WTC11 (cell line): ENCODE results near the gene ZFP91. TPM values are rescaled to one million over a fixed set of nuclear protein-coding genes. Genes with fewer than 3 reads are reported as not detected.
A peak's percentile ranks its signal among the peaks of the same experiment; 100 is the strongest.
"Not testable (repeated sequence)": the region's sequence is repeated elsewhere in the genome, so short reads cannot be mapped to it uniquely, and the experiment has no call there.

ENCODE experiments used
- ATAC-seq: fragments of 200-7000 bp; cut with Tn5 transposase; 2 replicates; pipeline ENCODE4 v1.10.0; 2021; ENCODE audit warnings: mild to moderate bottlenecking, moderate library complexity
- CTCF ChIA-PET: fragments of 300-600 bp; sonication (Branson Sonifier 250); formaldehyde crosslinking; loops from one replicate; lab custom pipeline; 2021; ENCODE audit warnings: antibody characterized with exemption; lab: Charles Lee
- POLR2A ChIA-PET: fragments of 350-600 bp; sonication (Branson Sonifier 250); formaldehyde crosslinking; loops from one replicate; lab custom pipeline; 2021; ENCODE audit warnings: antibody characterized with exemption; lab: Charles Lee
- DNase-seq: peaks from one replicate; pipeline ENCODE4 v3.0.0; 2021; ENCODE audit warnings: low spot score
- H3K27ac Mint-ChIP-seq: 2 replicates; pipeline ENCODE4 v1.8.0; 2021; ENCODE audit warnings: mixed read lengths
- H3K27me3 Mint-ChIP-seq: 2 replicates; pipeline ENCODE4 v1.8.0; 2021; ENCODE audit warnings: low read depth, mild to moderate bottlenecking, moderate library complexity, mixed read lengths
- H3K36me3 Mint-ChIP-seq: 2 replicates; pipeline ENCODE4 v1.8.0; 2021; ENCODE audit warnings: mixed read lengths
- H3K4me1 Mint-ChIP-seq: 2 replicates; pipeline ENCODE4 v1.8.0; 2022; ENCODE audit warnings: mixed read lengths
- H3K4me3 Mint-ChIP-seq: 2 replicates; pipeline ENCODE4 v1.8.0; 2021; ENCODE audit warnings: mild to moderate bottlenecking, moderate library complexity, mixed read lengths
- H3K9me3 Mint-ChIP-seq: 2 replicates; pipeline ENCODE4 v1.8.0; 2021; ENCODE audit warnings: mixed read lengths
- ATF6 ChIP-seq: sonication (generic); formaldehyde crosslinking; IDR thresholded peaks from 2 replicates; pipeline ENCODE4 v1.8.1; 2023; ENCODE audit warnings: mild to moderate bottlenecking, missing genetic modification reagents
- CTCF ChIP-seq: fragments of 200-600 bp; IDR thresholded peaks from 2 replicates; pipeline ENCODE4 v1.8.0; 2022; ENCODE audit warnings: antibody characterized with exemption
- FOXJ3 ChIP-seq: sonication (generic); formaldehyde crosslinking; IDR thresholded peaks from 2 replicates; pipeline ENCODE4 v1.9.0; 2021; ENCODE audit warnings: missing genetic modification reagents, mild to moderate bottlenecking, borderline replicate concordance
- FOXP4 ChIP-seq: sonication (generic); formaldehyde crosslinking; IDR thresholded peaks from 2 replicates; pipeline ENCODE4 v1.8.0; 2022; ENCODE audit warnings: mild to moderate bottlenecking, missing genetic modification reagents
- HMGA2 ChIP-seq: fragments of 250-450 bp; sonication (Bioruptor Pico); IDR thresholded peaks from 2 replicates; pipeline ENCODE4 v1.4.0; 2021; ENCODE audit warnings: mild to moderate bottlenecking, moderate library complexity
- RORB ChIP-seq: fragments of 250-450 bp; sonication (Bioruptor Pico); IDR thresholded peaks from 2 replicates; pipeline ENCODE4 v1.9.0; 2021; ENCODE audit warnings: mild to moderate bottlenecking
- STAT6 ChIP-seq: sonication (generic); formaldehyde crosslinking; conservative IDR thresholded peaks from 2 replicates; pipeline ENCODE4 v1.8.1; 2023; ENCODE audit warnings: mild to moderate bottlenecking, low read depth, missing genetic modification reagents, moderate library complexity
- TEAD4 ChIP-seq: sonication (generic); formaldehyde crosslinking; IDR thresholded peaks from 2 replicates; pipeline ENCODE4 v1.8.0; 2022; ENCODE audit warnings: mild to moderate bottlenecking, missing genetic modification reagents
- USF2 ChIP-seq: sonication (generic); formaldehyde crosslinking; IDR thresholded peaks from 2 replicates; pipeline ENCODE4 v1.8.1; 2023; ENCODE audit warnings: mild to moderate bottlenecking, missing genetic modification reagents, moderate library complexity
- ZNF232 ChIP-seq: sonication (generic); formaldehyde crosslinking; IDR thresholded peaks from 2 replicates; pipeline ENCODE4 v1.8.0; 2022; ENCODE audit warnings: mild to moderate bottlenecking, missing genetic modification reagents
- total RNA-seq: library from RNA; stranded (reverse); gene quantifications from 3 replicates; pipeline ENCODE4 v1.2.3, GENCODE V29; 2021
- TF ChIP-seq, protein P1 (sequence below): fragments of 250-450 bp; sonication (Bioruptor Pico); IDR thresholded peaks from 2 replicates; pipeline ENCODE4 v1.9.0; 2021; ENCODE audit warnings: mild to moderate bottlenecking
- TF ChIP-seq, protein P2 (sequence below): sonication (generic); formaldehyde crosslinking; IDR thresholded peaks from 2 replicates; pipeline ENCODE4 v1.8.1; 2023; ENCODE audit warnings: mild to moderate bottlenecking, missing genetic modification reagents, borderline replicate concordance

ZFP91 gene
- total RNA-seq, 1 experiment from 2014 or later = 28.1 TPM

GRCh38 chr11:58564231-58564630 lies 14.6 kb upstream of the ZFP91 start:
- POLR2A ChIA-PET = no interaction called here
- Mint-ChIP-seq H3K36me3 (no peaks in the 10 kb centered on the region), H3K9me3 (no peaks in the 10 kb centered on the region), H3K4me1 (peaks cover 4% of the 10 kb centered on the region; the same call in 1 of the 2 replicates), H3K4me3 (no peak overlapping the region), H3K27me3 (no peaks in the 10 kb centered on the region), H3K27ac (no peak overlapping the region)
- CTCF ChIA-PET = interaction anchor here (1.1 kb wide), 1 partner anchor 66 kb away, joined by 3 read pairs; no protein-coding TSS in a partner anchor
- no peak for TF ChIP-seq USF2 (CRISPR knock-in tag)
- DNase-seq (no peak), ATAC-seq (no peak)

- no peaks in the 10 kb centered on the region for H3K4me1 Mint-ChIP-seq
- H3K27me3 Mint-ChIP-seq = no peaks in the 10 kb centered on the region
- CTCF ChIA-PET = interaction anchor here (0.6 to 3.5 kb wide), 23 partner anchors 9 to 590 kb away, joined by 3 to 37 read pairs (median 5); partner anchors contain the start of genes FAM111B and ZFP91
- H3K27ac Mint-ChIP-seq = no peak overlapping the region
- ATAC-seq = peak; percentile 88
- no peak for TF ChIP-seq FOXP4 (CRISPR knock-in tag)
- peak; percentile 73 for TF ChIP-seq CTCF
- TF ChIP-seq RORB (CRISPR knock-in tag) = no peak
- POLR2A ChIA-PET = interaction anchor here (0.7 kb wide), 1 partner anchor 590 kb away, joined by 4 read pairs; no protein-coding TSS in a partner anchor
- no peaks in the 10 kb centered on the region for H3K36me3 Mint-ChIP-seq
- peak; percentile 69 for DNase-seq
- H3K4me3 Mint-ChIP-seq = no peak overlapping the region
- H3K9me3 Mint-ChIP-seq = no peaks in the 10 kb centered on the region
These were observed 10.9 kb upstream of the ZFP91 start for GRCh38 chr11:58567889-58568512.

DNA sequence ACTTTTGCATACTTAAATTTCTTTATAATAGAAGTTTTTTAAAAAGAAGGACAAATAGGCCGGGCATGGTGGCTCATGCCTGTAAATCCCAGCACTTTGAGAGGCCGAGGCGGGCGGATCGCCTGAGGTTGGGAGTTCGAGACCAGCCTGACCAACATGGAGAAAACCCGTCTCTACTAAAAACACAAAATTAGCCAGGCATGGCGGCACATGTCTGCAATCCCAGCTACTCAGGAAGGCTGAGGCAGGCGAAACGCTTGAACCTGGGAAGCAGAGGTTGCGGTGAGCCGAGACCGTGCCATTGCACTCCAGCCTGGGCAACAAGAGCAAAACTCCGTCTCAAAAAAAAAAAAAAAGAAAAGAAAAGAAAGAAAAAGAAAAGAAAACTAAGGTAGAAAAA lies 6.0 kb upstream of the ZFP91 start:
- H3K4me3 Mint-ChIP-seq, H3K27ac Mint-ChIP-seq, POLR2A ChIA-PET, H3K36me3 Mint-ChIP-seq, ATAC-seq, H3K27me3 Mint-ChIP-seq, DNase-seq, CTCF ChIA-PET, H3K9me3 Mint-ChIP-seq: not testable (repeated sequence)
- H3K4me1 Mint-ChIP-seq = peaks cover 10% of the 10 kb centered on the region

GRCh38 chr11:58573451-58574104 lies 5.3 kb upstream of the ZFP91 start:
- H3K27me3 Mint-ChIP-seq = no peaks in the 10 kb centered on the region
- no peak overlapping the region for H3K27ac Mint-ChIP-seq
- CTCF ChIA-PET = no interaction called here
- DNase-seq (no peak), ATAC-seq (no peak)
- POLR2A ChIA-PET = no interaction called here
- H3K9me3 Mint-ChIP-seq = no peaks in the 10 kb centered on the region
- no peaks in the 10 kb centered on the region for H3K36me3 Mint-ChIP-seq
- no peak overlapping the region for H3K4me3 Mint-ChIP-seq
- H3K4me1 Mint-ChIP-seq = peaks cover 10% of the 10 kb centered on the region
- no peak for TF ChIP-seq TEAD4 (CRISPR knock-in tag)
- TF ChIP-seq HMGA2 (CRISPR knock-in tag) = no peak
- no peak for TF ChIP-seq STAT6 (CRISPR knock-in tag)
- TF ChIP-seq, protein P1, sequence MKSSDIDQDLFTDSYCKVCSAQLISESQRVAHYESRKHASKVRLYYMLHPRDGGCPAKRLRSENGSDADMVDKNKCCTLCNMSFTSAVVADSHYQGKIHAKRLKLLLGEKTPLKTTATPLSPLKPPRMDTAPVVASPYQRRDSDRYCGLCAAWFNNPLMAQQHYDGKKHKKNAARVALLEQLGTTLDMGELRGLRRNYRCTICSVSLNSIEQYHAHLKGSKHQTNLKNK (CRISPR knock-in tag) = no peak
- no peak for TF ChIP-seq ZNF232 (CRISPR knock-in tag)
- TF ChIP-seq, protein P2, sequence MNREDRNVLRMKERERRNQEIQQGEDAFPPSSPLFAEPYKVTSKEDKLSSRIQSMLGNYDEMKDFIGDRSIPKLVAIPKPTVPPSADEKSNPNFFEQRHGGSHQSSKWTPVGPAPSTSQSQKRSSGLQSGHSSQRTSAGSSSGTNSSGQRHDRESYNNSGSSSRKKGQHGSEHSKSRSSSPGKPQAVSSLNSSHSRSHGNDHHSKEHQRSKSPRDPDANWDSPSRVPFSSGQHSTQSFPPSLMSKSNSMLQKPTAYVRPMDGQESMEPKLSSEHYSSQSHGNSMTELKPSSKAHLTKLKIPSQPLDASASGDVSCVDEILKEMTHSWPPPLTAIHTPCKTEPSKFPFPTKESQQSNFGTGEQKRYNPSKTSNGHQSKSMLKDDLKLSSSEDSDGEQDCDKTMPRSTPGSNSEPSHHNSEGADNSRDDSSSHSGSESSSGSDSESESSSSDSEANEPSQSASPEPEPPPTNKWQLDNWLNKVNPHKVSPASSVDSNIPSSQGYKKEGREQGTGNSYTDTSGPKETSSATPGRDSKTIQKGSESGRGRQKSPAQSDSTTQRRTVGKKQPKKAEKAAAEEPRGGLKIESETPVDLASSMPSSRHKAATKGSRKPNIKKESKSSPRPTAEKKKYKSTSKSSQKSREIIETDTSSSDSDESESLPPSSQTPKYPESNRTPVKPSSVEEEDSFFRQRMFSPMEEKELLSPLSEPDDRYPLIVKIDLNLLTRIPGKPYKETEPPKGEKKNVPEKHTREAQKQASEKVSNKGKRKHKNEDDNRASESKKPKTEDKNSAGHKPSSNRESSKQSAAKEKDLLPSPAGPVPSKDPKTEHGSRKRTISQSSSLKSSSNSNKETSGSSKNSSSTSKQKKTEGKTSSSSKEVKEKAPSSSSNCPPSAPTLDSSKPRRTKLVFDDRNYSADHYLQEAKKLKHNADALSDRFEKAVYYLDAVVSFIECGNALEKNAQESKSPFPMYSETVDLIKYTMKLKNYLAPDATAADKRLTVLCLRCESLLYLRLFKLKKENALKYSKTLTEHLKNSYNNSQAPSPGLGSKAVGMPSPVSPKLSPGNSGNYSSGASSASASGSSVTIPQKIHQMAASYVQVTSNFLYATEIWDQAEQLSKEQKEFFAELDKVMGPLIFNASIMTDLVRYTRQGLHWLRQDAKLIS (CRISPR knock-in tag) = no peak
- TF ChIP-seq ATF6 (CRISPR knock-in tag) = no peak
- no peak for TF ChIP-seq FOXJ3 (CRISPR knock-in tag)
